PFSK-1 (cell line): ENCODE data around the gene ZAP70.

Experiments used
- POLR2AphosphoS5 ChIP-seq: IDR thresholded peaks from 2 replicates; pipeline ENCODE4 v1.6.1; 2012; ENCODE audit warnings: low read depth, mild to moderate bottlenecking, control low read depth, low read length, moderate library complexity
- TF ChIP-seq, protein P1 (sequence below), 2 experiments: IDR thresholded peaks; 2 replicates each; pipeline versions ENCODE4 v1.6.1 to v1.8.0; 2011 to 2012; ENCODE audit warnings: low read depth in 2 of 2, low read length in 2 of 2, control low read depth in 1 of 2, inconsistent platforms in 1 of 2, mild to moderate bottlenecking in 1 of 2, moderate library complexity in 1 of 2; ENCODE audit not compliant: insufficient read depth in 1 of 2

GRCh38 chr2:97671526-97671925 is 41.9 kb upstream of the ZAP70 start:
- no peak for TF ChIP-seq POLR2AphosphoS5
- TF ChIP-seq, protein P1, sequence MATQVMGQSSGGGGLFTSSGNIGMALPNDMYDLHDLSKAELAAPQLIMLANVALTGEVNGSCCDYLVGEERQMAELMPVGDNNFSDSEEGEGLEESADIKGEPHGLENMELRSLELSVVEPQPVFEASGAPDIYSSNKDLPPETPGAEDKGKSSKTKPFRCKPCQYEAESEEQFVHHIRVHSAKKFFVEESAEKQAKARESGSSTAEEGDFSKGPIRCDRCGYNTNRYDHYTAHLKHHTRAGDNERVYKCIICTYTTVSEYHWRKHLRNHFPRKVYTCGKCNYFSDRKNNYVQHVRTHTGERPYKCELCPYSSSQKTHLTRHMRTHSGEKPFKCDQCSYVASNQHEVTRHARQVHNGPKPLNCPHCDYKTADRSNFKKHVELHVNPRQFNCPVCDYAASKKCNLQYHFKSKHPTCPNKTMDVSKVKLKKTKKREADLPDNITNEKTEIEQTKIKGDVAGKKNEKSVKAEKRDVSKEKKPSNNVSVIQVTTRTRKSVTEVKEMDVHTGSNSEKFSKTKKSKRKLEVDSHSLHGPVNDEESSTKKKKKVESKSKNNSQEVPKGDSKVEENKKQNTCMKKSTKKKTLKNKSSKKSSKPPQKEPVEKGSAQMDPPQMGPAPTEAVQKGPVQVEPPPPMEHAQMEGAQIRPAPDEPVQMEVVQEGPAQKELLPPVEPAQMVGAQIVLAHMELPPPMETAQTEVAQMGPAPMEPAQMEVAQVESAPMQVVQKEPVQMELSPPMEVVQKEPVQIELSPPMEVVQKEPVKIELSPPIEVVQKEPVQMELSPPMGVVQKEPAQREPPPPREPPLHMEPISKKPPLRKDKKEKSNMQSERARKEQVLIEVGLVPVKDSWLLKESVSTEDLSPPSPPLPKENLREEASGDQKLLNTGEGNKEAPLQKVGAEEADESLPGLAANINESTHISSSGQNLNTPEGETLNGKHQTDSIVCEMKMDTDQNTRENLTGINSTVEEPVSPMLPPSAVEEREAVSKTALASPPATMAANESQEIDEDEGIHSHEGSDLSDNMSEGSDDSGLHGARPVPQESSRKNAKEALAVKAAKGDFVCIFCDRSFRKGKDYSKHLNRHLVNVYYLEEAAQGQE (IDR thresholded peaks at IDR 0.05; ENCODE audit: insufficient read depth in 1 of 2, low read depth in 2 of 2, low read length in 2 of 2) = no peak
